Lung microvascular endothelial cell (primary cell): ENCODE results near the gene C5. TPM values are rescaled to one million over a fixed set of nuclear protein-coding genes. Genes with fewer than 3 reads are reported as not detected.

Experiments
- DNase-seq, 2 donors: peaks; one replicate each; pipeline versions ENCODE4 v3.0.0 to v3.0.0-alpha.2; 2010; ENCODE audit warnings: low read depth in 2 of 2
- total RNA-seq: library from RNA; depleted of rRNA; stranded (reverse); fragments of >200 nt; gene quantifications from 2 replicates; pipeline ENCODE4 v1.2.1, GENCODE V29; 2014

C5 gene
- total RNA-seq, 1 donor from 2014 or later = 0.60 TPM

- no peak for DNase-seq
Measured at GRCh38 chr9:120913647-120914264, 136.3 kb downstream of the C5 start.

- no peak for DNase-seq
Measured at GRCh38 chr9:120912958-120913646, 137.0 kb downstream of the C5 start.

- DNase-seq = no peak
Measured at GRCh38 chr9:120911295-120911837, 138.7 kb downstream of the C5 start.

GRCh38 chr9:120910643-120911042 lies 139.4 kb downstream of the C5 start:
- no peak for DNase-seq

GRCh38 chr9:120909904-120910303 lies 140.2 kb downstream of the C5 start:
- peak in 1 of 2 donors; percentile 69 for DNase-seq

GRCh38 chr9:120905315-120906164 lies 144.5 kb downstream of the C5 start:
- no peak for DNase-seq

- no peak for DNase-seq
Measured at GRCh38 chr9:120904978-120905301, 145.1 kb downstream of the C5 start.

- no peak for DNase-seq
Measured at GRCh38 chr9:120904061-120904977, 145.8 kb downstream of the C5 start.

GRCh38 chr9:120902569-120903535 lies 147.2 kb downstream of the C5 start:
- no peak for DNase-seq

Other genes with a start within 250 kb of the C5 start
- 17.3 and 18.7 TPM in 2 replicates for gene PSMD5, start 207.4 kb downstream of the C5 start, total RNA-seq
- gene PHF19, start 173.1 kb downstream of the C5 start, total RNA-seq = 9.3 and 22.2 TPM in 2 replicates
- gene TRAF1, start 123.5 kb downstream of the C5 start, total RNA-seq = 0.60 and 1.1 TPM in 2 replicates
- 7.2 and 9.5 TPM in 2 replicates for gene CNTRL, start 24.7 kb upstream of the C5 start, total RNA-seq
- gene RAB14, start 151.6 kb upstream of the C5 start, total RNA-seq = 21.6 and 24.4 TPM in 2 replicates
- gene GSN, start 217.9 kb upstream of the C5 start, total RNA-seq = 159 and 303 TPM in 2 replicates